ENCODE data around the gene YBX3. TPM values are rescaled to one million over a fixed set of nuclear protein-coding genes. Genes with fewer than 3 reads are reported as not detected.

The YBX3 gene
- total and polyA plus RNA-seq, 12 donors: 72.6 to 336 (median 156) TPM

- Histone ChIP-seq H3K36me3 (replicated peaks in 1 of 2) (no peaks in the 10 kb centered on the region), H3K27ac (no peak overlapping the region), H3K4me1 (replicated peaks in 1 of 2) (no peaks in the 10 kb centered on the region), H3K4me3 (no peak overlapping the region), H3K27me3 (peaks cover 3% of the 10 kb centered on the region), H3K9me3 (replicated peaks in 1 of 3) (no peaks in the 10 kb centered on the region)
- 65 to 83% (median 77%) methylated on average over 3 of the region's 3 CpGs for WGBS, 4 donors
- intact Hi-C loops (cut with DNase I): no loop called here
- TF ChIP-seq POLR2A (IDR thresholded peaks at IDR 0.05): no peak
- TF ChIP-seq CTCF (IDR thresholded peaks at IDR 0.05): no peak
- DNase-seq: no peak
Observed at GRCh38 chr12:10663869-10664268, 59.3 kb downstream of the YBX3 start.

GRCh38 chr12:10661338-10661737 lies 61.8 kb downstream of the YBX3 start:
- no peak overlapping the region for H3K27ac ChIP-seq
- H3K36me3 ChIP-seq (replicated peaks in 1 of 2): no peaks in the 10 kb centered on the region
- no peaks in the 10 kb centered on the region for H3K4me1 ChIP-seq (replicated peaks in 1 of 2)
- WGBS, 4 donors: 54 to 73% (median 70%) methylated on average over 3 of the region's 3 CpGs
- H3K4me3 ChIP-seq: no peak overlapping the region
- no peaks in the 10 kb centered on the region for H3K27me3 ChIP-seq
- no peaks in the 10 kb centered on the region for H3K9me3 ChIP-seq (replicated peaks in 1 of 3)
- no peak for DNase-seq
- TF ChIP-seq POLR2A (IDR thresholded peaks at IDR 0.05): no peak
- TF ChIP-seq CTCF (IDR thresholded peaks at IDR 0.05): no peak
- intact Hi-C loops (cut with DNase I): no loop called here

GRCh38 chr12:10654003-10654402 lies 69.1 kb downstream of the YBX3 start:
- no peak for DNase-seq
- Histone ChIP-seq H3K9me3 (replicated peaks in 1 of 3) (no peaks in the 10 kb centered on the region), H3K36me3 (replicated peaks in 1 of 2) (no peaks in the 10 kb centered on the region), H3K27ac (no peak overlapping the region), H3K27me3 (no peaks in the 10 kb centered on the region), H3K4me3 (no peak overlapping the region), H3K4me1 (replicated peaks in 1 of 2) (no peaks in the 10 kb centered on the region)
- TF ChIP-seq CTCF (IDR thresholded peaks at IDR 0.05) (no peak), POLR2A (IDR thresholded peaks at IDR 0.05) (no peak)
- intact Hi-C loops (cut with DNase I): no loop called here

- Histone ChIP-seq H3K4me3 (no peak overlapping the region), H3K36me3 (replicated peaks in 1 of 2) (no peaks in the 10 kb centered on the region), H3K27ac (no peak overlapping the region), H3K4me1 (replicated peaks in 1 of 2) (no peaks in the 10 kb centered on the region), H3K9me3 (replicated peaks in 1 of 3) (no peaks in the 10 kb centered on the region), H3K27me3 (no peaks in the 10 kb centered on the region)
- TF ChIP-seq CTCF (IDR thresholded peaks at IDR 0.05): no peak
- no peak for TF ChIP-seq POLR2A (IDR thresholded peaks at IDR 0.05)
- 58 to 59% (median 59%) methylated on average over 3 of the region's 3 CpGs for WGBS, 4 donors
- intact Hi-C loops (cut with DNase I): no loop called here
- DNase-seq: no peak
Observed at GRCh38 chr12:10652192-10652591, 70.9 kb downstream of the YBX3 start.

Other genes with a start within 250 kb of the YBX3 start
- 1 to 10 TPM in 2 of 9 donors, under 1 TPM in 6, not detected in 1; 0.25 to 2.6 (median 0.61) TPM for gene EIF2S3B, start 217.4 kb downstream of the YBX3 start, total RNA-seq
- gene EIF2S3B, start 217.4 kb downstream of the YBX3 start, polyA plus RNA-seq: under 1 TPM; 0.10 to 0.59 (median 0.56) TPM
- gene MAGOHB, start 109.7 kb downstream of the YBX3 start, total RNA-seq: 10 to 100 TPM in 8 of 9 donors, 1 to 10 TPM in 1; 4.4 to 23.3 (median 17.5) TPM
- gene MAGOHB, start 109.7 kb downstream of the YBX3 start, polyA plus RNA-seq: 10 to 100 TPM; 20.7 to 38.7 (median 30.0) TPM
- gene STYK1, start 49.3 kb downstream of the YBX3 start, total RNA-seq: not detected
- gene STYK1, start 49.3 kb downstream of the YBX3 start, polyA plus RNA-seq: under 1 TPM; 0.08 to 0.13 (median 0.10) TPM
- under 1 TPM in 1 of 9 donors, not detected in 8; 0.22 TPM for gene TAS2R7, start 79.3 kb upstream of the YBX3 start, total RNA-seq
- gene TAS2R7, start 79.3 kb upstream of the YBX3 start, polyA plus RNA-seq: not detected
- under 1 TPM in 4 of 9 donors, not detected in 5; 0.18 to 0.91 (median 0.33) TPM for gene TAS2R8, start 84.0 kb upstream of the YBX3 start, total RNA-seq
- gene TAS2R8, start 84.0 kb upstream of the YBX3 start, polyA plus RNA-seq: under 1 TPM in 1 of 3 donors, not detected in 2; 0.24 TPM
- under 1 TPM in 1 of 9 donors, not detected in 8; 0.94 TPM for gene TAS2R9, start 86.8 kb upstream of the YBX3 start, total RNA-seq
- under 1 TPM in 1 of 3 donors, not detected in 2; 0.10 TPM for gene TAS2R9, start 86.8 kb upstream of the YBX3 start, polyA plus RNA-seq
- gene TAS2R10, start 103.0 kb upstream of the YBX3 start, total RNA-seq: 1 to 10 TPM in 3 of 9 donors, under 1 TPM in 6; 0.41 to 6.6 (median 0.81) TPM
- gene TAS2R10, start 103.0 kb upstream of the YBX3 start, polyA plus RNA-seq: under 1 TPM; 0.40 to 0.97 (median 0.44) TPM
- gene PRR4, start 126.2 kb upstream of the YBX3 start, total RNA-seq: 10 to 100 TPM in 1 of 9 donors, 1 to 10 TPM in 6, not detected in 2; 1.7 to 19.0 (median 3.4) TPM
- 10 to 100 TPM in 2 of 3 donors, 1 to 10 TPM in 1; 7.7 to 36.7 (median 14.9) TPM for gene PRR4, start 126.2 kb upstream of the YBX3 start, polyA plus RNA-seq
- 10 to 100 TPM in 8 of 9 donors, 1 to 10 TPM in 1; 7.9 to 81.4 (median 20.4) TPM for gene PRH1, start 160.9 kb upstream of the YBX3 start, total RNA-seq
- gene PRH1, start 160.9 kb upstream of the YBX3 start, polyA plus RNA-seq: 10 to 100 TPM in 1 of 3 donors, 1 to 10 TPM in 2; 4.3 to 14.7 (median 4.9) TPM
- 10 to 100 TPM in 1 of 9 donors, 1 to 10 TPM in 7, under 1 TPM in 1; 0.79 to 16.4 (median 1.6) TPM for gene TAS2R13, start 186.2 kb upstream of the YBX3 start, total RNA-seq
- gene TAS2R13, start 186.2 kb upstream of the YBX3 start, polyA plus RNA-seq: under 1 TPM in 1 of 3 donors, not detected in 2; 0.03 TPM
- under 1 TPM in 1 of 9 donors, not detected in 8; 0.22 TPM for gene PRH2, start 205.9 kb upstream of the YBX3 start, total RNA-seq
- gene PRH2, start 205.9 kb upstream of the YBX3 start, polyA plus RNA-seq: 1 to 10 TPM in 2 of 3 donors, not detected in 1; 1.0 to 1.6 TPM
- 10 to 100 TPM in 3 of 9 donors, 1 to 10 TPM in 6; 1.1 to 16.3 (median 3.0) TPM for gene TAS2R14, start 215.9 kb upstream of the YBX3 start, total RNA-seq
- gene TAS2R14, start 215.9 kb upstream of the YBX3 start, polyA plus RNA-seq: 1 to 10 TPM in 2 of 3 donors, under 1 TPM in 1; 0.80 to 2.0 (median 1.6) TPM